Measurements from ENCODE around the gene KDELR3. TPM values are rescaled to one million over a fixed set of nuclear protein-coding genes. Genes with fewer than 3 reads are reported as not detected.
A peak's percentile ranks its signal among the peaks of the same experiment; 100 is the strongest.

The KDELR3 gene
- total RNA-seq, result under 1 TPM; 0.94 to 0.97 TPM

DNA sequence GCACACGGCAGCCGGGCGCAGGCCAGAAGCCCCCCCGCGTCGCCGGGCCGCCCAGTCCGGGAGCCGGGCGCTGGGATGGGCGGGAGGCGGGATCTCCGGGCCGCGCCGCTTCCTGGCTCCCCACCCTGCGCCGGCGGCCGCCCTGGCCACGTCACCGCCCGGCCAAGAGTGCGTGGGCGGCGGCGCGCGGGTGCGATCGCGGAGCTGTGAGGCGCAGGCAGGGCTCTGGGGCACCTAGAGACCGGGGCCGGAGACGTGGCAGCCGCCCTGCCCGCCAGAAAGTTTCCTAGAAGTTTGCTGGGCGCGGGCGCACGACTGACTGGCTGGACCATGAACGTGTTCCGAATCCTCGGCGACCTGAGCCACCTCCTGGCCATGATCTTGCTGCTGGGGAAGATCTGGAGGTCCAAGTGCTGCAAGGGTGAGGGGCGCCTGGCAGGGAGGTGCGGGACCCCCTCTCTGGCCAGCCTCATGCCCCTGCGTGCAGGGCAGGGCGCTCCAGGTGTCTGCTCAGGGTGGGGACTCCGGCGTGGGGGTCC, at the start of gene KDELR3:
TSS of gene KDELR3 (plus strand) at position 193 of the 539 bp plus-strand sequence. CDS start at position 331, 138 bp downstream.
- intact Hi-C loops (cut with micrococcal nuclease), result no loop called here
- H3K36me3 Mint-ChIP-seq, result no peaks in the 10 kb centered on the region
- peaks cover 8% of the 10 kb centered on the region for H3K4me1 Mint-ChIP-seq (ENCODE audit: low read depth)
- ChIA-PET CTCF (interaction anchor here (1.3 kb wide), 1 partner anchor 9 kb away, joined by 3 read pairs; no protein-coding TSS in a partner anchor), POLR2A (interaction anchor here (0.6 to 1.0 kb wide), 2 partner anchors 10 to 13 kb away, joined by 4 to 7 read pairs; no protein-coding TSS in a partner anchor)
- H3K9me3 Mint-ChIP-seq, result no peaks in the 10 kb centered on the region
- H3K27ac Mint-ChIP-seq, result no peak within 1 kb of the TSS
- H3K27me3 Mint-ChIP-seq, result peaks cover 26% of the 10 kb centered on the region
- peak within 1 kb of the TSS; percentile 62 for H3K4me3 Mint-ChIP-seq
- DNase-seq, result peak; percentile 77

DNA sequence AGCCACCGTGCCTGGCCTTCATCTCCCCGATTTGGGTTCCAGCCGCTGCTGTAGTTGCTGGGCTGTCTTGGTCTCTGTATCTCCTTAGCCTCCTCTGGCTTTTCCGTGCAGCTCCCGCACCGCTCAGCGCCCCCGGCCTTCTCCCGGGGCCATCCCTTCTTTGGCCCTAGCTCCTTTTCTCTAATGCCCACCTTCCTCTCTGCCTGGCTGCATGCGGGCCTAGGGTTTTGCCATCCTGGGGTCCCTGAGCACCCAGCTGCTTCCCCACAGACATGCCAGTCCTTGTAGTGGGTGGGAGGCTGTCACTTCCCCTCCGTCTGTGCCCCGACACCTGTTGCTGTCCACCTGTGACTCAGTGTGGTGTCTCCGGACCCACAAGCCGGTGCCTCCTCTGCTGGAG, 49.3 kb upstream of the KDELR3 start:
- Mint-ChIP-seq H3K27me3 (no peaks in the 10 kb centered on the region), H3K36me3 (no peaks in the 10 kb centered on the region), H3K4me1 (ENCODE audit: low read depth) (no peaks in the 10 kb centered on the region), H3K27ac (no peak overlapping the region), H3K4me3 (no peak overlapping the region), H3K9me3 (no peaks in the 10 kb centered on the region)
- ChIA-PET POLR2A (no interaction called here), CTCF (no interaction called here)
- no peak for DNase-seq
- intact Hi-C loops (cut with micrococcal nuclease), result no loop called here

DNA sequence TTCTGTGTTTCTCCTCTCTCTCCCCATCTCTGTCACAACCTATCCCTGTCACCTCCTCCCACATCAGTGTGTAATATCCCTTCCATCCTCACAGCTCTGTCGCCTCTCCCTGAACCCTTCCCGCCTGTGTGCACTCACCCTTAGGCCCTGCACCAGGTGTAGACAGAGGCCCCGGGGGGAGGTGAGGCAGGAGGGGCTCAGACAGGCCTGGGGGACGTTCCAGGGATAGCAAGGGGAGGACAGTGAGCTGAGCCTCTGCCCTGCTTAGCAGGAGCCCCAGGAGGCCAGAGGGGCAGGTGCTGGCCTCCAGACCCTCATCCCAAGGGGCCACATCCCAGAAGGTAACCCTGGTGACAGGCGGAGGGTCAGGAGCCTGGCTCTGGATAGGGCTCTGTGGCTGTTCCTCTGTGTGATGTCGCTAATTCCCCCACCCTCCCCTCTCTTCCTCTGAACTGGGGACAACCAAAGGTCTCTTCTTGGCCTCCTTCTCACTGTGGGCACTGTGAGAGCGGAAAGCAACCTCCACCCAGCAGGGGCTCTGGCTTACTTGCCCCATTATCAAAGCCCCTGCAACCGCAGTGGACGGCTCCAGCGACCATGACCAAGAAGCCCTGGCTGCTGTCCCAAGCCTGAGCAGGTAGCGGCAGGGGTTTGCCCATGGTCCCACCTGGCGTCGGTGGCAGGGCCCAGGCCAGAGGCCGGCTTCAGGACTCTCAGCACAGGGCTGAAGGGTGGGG, 48.6 kb upstream of the KDELR3 start:
- H3K27ac Mint-ChIP-seq, result no peak overlapping the region
- ChIA-PET POLR2A (no interaction called here), CTCF (no interaction called here)
- no peaks in the 10 kb centered on the region for H3K27me3 Mint-ChIP-seq
- intact Hi-C loops (cut with micrococcal nuclease), result no loop called here
- H3K4me3 Mint-ChIP-seq, result no peak overlapping the region
- H3K36me3 Mint-ChIP-seq, result no peaks in the 10 kb centered on the region
- H3K9me3 Mint-ChIP-seq, result no peaks in the 10 kb centered on the region
- H3K4me1 Mint-ChIP-seq (ENCODE audit: low read depth), result no peaks in the 10 kb centered on the region
- DNase-seq, result no peak

DNA sequence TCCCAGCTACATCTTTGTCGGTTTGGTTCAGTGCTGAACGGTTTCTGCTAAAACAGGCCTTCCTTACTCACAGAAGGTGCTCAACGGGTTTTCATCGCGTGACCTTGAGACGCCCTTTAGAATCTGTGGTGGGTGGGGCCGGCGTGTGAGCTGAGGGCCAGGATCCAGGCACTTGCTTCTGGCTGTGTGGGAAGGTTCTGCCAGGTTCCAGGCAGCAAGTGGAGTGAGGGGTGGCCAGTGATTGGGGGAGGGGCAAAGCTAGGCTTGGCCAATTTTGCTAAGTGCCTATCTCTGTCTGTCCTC, 48.1 kb upstream of the KDELR3 start:
- no peak overlapping the region for H3K27ac Mint-ChIP-seq
- H3K4me3 Mint-ChIP-seq, result no peak overlapping the region
- ChIA-PET POLR2A (no interaction called here), CTCF (no interaction called here)
- H3K9me3 Mint-ChIP-seq, result no peaks in the 10 kb centered on the region
- DNase-seq, result no peak
- no peaks in the 10 kb centered on the region for H3K27me3 Mint-ChIP-seq
- H3K36me3 Mint-ChIP-seq, result no peaks in the 10 kb centered on the region
- intact Hi-C loops (cut with micrococcal nuclease), result no loop called here
- H3K4me1 Mint-ChIP-seq (ENCODE audit: low read depth), result no peaks in the 10 kb centered on the region

DNA sequence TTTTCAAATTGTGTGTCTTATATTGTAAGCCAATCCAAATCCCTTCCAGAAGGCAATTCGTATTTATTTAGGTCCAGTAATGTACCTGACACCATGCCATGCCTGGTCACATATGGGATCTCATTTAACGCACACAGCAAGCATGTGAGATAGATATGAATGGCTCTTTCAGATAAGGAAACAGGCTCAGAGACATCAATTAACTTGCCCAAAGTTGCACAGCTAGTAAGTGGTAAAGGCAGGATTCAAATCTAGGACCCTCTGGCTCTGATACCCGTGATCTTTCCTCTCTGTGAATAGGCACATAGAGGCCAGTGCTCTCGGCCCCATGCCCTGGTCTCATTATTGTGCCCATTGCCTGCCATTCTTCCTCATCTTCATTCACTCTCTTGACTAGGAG, 47.2 kb upstream of the KDELR3 start:
- ChIA-PET CTCF (no interaction called here), POLR2A (no interaction called here)
- H3K4me1 Mint-ChIP-seq (ENCODE audit: low read depth), result no peaks in the 10 kb centered on the region
- H3K4me3 Mint-ChIP-seq, result no peak overlapping the region
- intact Hi-C loops (cut with micrococcal nuclease), result no loop called here
- no peaks in the 10 kb centered on the region for H3K27me3 Mint-ChIP-seq
- H3K36me3 Mint-ChIP-seq, result no peaks in the 10 kb centered on the region
- H3K9me3 Mint-ChIP-seq, result no peaks in the 10 kb centered on the region
- DNase-seq, result no peak
- no peak overlapping the region for H3K27ac Mint-ChIP-seq

DNA sequence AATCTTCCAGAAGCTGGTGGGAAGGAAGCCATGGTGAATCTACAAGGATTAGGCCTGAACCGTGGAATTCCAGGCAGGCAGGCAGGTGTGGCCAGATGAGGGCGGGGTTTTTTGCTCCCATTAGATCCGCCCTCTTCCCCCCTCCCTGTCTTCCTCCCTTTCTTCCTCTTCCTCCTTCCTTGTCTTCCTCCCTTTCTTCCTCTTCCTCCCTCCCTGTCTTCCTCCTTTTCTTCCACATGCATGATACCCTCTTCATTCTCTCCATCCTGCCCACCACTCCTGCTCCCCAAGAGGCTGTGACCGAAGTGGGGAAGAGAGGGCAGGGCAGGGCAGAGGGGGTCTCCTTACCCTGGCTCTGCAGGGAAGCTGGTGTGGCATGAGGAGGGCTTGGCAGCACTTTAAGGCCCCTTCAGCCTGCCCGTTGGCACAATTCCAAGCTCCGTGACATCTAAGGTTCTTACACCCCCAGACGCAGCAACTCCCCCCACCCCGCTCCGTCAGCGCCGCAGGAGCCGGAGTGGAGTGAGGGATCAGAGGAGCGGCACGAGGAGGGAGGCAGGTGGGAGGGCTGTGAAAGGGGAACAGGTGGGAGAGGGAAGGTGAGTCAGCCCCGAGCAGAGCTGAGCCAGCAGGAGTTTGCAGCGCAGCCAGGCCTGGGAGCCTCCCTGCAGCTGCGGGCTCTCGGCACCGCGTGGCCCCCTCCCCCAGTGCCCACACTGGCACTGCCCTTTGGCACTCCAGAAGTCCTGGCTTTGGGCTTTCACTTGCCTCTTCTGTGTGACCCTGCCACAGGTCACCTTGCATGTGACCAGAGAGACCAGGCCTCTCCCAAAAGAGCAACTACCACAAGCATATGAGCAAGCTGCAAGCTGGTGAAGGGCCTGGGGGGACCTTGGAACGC, 45.0 kb upstream of the KDELR3 start:
- Mint-ChIP-seq H3K27ac (no peak overlapping the region), H3K4me3 (no peak overlapping the region), H3K27me3 (no peaks in the 10 kb centered on the region), H3K36me3 (no peaks in the 10 kb centered on the region), H3K9me3 (no peaks in the 10 kb centered on the region), H3K4me1 (ENCODE audit: low read depth) (no peaks in the 10 kb centered on the region)
- intact Hi-C loops (cut with micrococcal nuclease), result no loop called here
- no peak for DNase-seq
- CTCF ChIA-PET, result interaction anchor here (0.7 kb wide), 1 partner anchor 89 kb away, joined by 3 read pairs; no protein-coding TSS in a partner anchor
- POLR2A ChIA-PET, result interaction anchor here (0.6 kb wide), 1 partner anchor 101 kb away, joined by 3 read pairs; no protein-coding TSS in a partner anchor

DNA sequence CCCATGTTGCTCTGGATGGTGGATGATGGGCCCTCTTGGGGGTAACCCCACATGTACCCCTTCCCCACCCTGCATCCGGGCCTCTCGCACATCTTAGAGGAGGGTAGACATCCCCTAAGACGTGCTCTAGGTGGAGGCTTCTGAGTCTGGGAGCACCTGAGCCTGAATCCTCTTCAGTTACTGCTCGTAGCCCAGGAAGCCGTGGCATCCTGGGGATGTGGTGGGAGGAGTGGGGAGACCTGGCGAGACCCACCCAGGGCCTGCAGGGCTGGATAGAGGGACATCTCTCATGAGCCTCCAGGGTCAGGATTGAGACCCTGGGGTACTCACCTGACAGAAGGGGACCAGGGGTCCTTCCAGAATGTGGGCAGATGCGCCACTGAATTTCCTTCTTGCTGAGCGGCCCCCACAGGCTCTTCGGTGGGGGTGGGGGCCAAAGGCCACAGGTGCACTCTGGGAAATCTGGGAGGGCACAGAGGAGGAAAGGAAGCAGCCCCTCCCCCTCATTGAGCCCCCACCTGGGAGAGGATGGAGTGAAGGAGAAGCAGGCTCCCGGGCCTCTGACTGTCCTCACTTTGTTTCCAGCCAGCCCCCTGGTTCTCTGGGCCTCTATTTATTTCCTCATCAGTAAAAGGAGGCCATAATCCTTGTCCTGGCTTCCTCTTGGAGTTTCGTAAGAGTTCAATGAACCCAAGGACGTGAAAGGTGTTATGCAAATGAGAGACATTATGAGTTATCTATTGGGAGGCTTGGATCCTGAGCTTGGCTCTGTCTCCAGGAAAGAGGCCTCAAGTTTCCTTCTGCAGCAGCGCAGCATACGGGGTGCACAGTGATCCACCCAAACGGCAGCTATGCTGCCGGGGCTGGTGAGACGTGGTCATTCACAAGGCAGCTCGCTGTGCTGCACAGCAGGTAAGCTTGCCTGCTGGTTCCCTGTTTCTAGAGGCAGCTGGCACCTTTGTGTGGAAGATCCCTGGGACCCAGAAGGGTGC, 44.1 kb upstream of the KDELR3 start:
- H3K27me3 Mint-ChIP-seq, result no peaks in the 10 kb centered on the region
- ChIA-PET POLR2A (no interaction called here), CTCF (no interaction called here)
- H3K36me3 Mint-ChIP-seq, result no peaks in the 10 kb centered on the region
- no peak overlapping the region for H3K4me3 Mint-ChIP-seq
- no peak overlapping the region for H3K27ac Mint-ChIP-seq
- intact Hi-C loops (cut with micrococcal nuclease), result no loop called here
- H3K4me1 Mint-ChIP-seq (ENCODE audit: low read depth), result no peaks in the 10 kb centered on the region
- no peak for DNase-seq
- H3K9me3 Mint-ChIP-seq, result no peaks in the 10 kb centered on the region

DNA sequence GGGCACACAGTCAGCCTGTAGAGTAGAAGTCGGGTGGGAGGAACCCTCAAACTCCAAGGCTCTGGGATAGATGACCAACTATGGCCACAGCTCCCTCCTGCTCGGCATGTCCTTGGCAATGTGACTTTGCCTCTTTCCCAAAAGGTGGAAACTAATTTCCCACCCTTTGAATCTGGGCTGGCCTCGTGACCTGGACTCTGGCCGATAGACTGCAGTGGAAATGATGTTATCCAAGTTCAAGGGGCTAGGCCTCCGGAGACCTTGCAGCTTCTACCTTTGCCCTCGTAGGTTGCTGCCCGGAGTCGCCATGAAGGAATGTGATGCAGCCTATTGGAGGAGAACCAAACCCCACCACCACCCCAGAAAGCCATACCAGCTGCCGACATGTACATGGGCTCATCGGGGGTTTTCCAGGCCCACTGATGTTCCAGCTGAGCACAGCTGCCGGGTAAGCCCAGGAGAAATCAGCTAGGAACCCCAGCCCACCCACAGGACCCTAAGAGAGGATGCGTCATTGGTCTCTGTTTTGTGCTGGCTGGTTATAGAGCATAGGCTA, 43.3 kb upstream of the KDELR3 start:
- DNase-seq, result no peak
- no peaks in the 10 kb centered on the region for H3K4me1 Mint-ChIP-seq (ENCODE audit: low read depth)
- H3K27ac Mint-ChIP-seq, result no peak overlapping the region
- H3K9me3 Mint-ChIP-seq, result no peaks in the 10 kb centered on the region
- CTCF ChIA-PET, result no interaction called here
- POLR2A ChIA-PET, result no interaction called here
- intact Hi-C loops (cut with micrococcal nuclease), result no loop called here
- H3K36me3 Mint-ChIP-seq, result no peaks in the 10 kb centered on the region
- no peak overlapping the region for H3K4me3 Mint-ChIP-seq
- H3K27me3 Mint-ChIP-seq, result no peaks in the 10 kb centered on the region

DNA sequence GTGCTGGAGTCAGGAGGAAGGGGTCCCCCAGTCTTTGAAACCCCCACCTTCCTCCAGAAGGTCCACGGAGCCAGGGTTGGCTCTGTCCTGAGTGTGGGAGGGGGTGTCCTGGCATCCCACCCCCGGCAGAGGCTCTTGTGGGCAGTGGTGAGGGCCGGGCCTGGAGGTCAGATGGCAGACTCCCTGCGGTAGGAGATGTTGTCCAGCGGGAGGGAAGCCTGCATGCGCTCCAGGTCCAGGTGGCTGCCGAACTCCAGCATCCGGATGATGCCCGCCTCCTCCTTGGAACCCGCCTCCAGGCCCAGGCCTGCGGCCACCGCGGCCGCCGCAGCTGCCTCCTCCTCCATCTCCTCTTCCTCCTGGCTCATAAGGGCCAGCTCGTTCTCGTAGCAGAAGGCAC, 41.3 kb upstream of the KDELR3 start:
- intact Hi-C loops (cut with micrococcal nuclease), result no loop called here
- no peaks in the 10 kb centered on the region for H3K27me3 Mint-ChIP-seq
- no peak for DNase-seq
- H3K4me1 Mint-ChIP-seq (ENCODE audit: low read depth), result no peaks in the 10 kb centered on the region
- H3K36me3 Mint-ChIP-seq, result no peaks in the 10 kb centered on the region
- H3K27ac Mint-ChIP-seq, result no peak overlapping the region
- POLR2A ChIA-PET, result no interaction called here
- no peak overlapping the region for H3K4me3 Mint-ChIP-seq
- CTCF ChIA-PET, result interaction anchor here (1.3 kb wide), 1 partner anchor 14 kb away, joined by 4 read pairs; no protein-coding TSS in a partner anchor
- H3K9me3 Mint-ChIP-seq, result no peaks in the 10 kb centered on the region

DNA sequence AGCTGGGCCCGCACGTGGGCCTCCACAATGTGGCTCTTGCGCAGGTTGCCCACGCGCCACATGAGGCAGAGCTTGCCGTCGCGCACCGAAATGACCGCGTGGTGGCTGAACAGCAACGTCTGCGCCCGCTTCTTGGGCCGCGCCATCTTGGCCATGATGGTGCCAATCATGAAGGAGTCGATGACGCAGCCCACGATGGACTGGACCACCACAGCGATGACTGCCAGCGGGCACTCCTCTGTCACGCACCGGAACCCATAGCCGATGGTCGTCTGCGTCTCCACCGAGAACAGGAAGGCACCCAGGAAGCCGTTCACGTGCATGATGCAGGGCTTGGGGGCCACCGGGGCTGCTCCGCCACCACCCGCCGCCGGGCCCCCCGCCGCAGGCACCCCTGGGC, 40.4 kb upstream of the KDELR3 start:
- intact Hi-C loops (cut with micrococcal nuclease), result no loop called here
- H3K27me3 Mint-ChIP-seq, result no peaks in the 10 kb centered on the region
- H3K4me3 Mint-ChIP-seq, result no peak overlapping the region
- H3K27ac Mint-ChIP-seq, result no peak overlapping the region
- ChIA-PET POLR2A (no interaction called here), CTCF (interaction anchor here (1.3 kb wide), 1 partner anchor 15 kb away, joined by 4 read pairs; no protein-coding TSS in a partner anchor)
- H3K4me1 Mint-ChIP-seq (ENCODE audit: low read depth), result no peaks in the 10 kb centered on the region
- H3K9me3 Mint-ChIP-seq, result no peaks in the 10 kb centered on the region
- no peak for DNase-seq
- no peaks in the 10 kb centered on the region for H3K36me3 Mint-ChIP-seq

DNA sequence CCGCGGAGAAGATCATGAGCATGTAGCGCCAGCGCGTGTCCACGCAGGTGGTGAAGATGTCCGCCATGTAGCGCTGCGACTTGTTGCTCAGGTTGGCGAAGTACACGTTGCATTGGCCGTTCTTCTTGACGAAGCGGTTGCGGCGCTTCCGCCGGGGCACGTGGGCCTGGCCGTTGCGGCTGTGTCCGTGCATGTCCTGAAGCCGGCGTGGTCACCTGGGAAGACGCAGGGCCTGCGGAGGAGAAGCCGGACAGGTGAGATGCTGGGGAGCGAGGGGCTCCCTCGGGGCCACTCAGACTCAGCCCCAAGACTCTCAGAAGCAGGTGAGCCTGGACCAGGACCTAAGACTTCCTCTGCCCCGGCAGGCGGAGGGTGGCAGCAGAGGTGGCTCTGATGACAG, 40.0 kb upstream of the KDELR3 start:
- Mint-ChIP-seq H3K4me3 (no peak overlapping the region), H3K27ac (no peak overlapping the region), H3K4me1 (ENCODE audit: low read depth) (no peaks in the 10 kb centered on the region), H3K36me3 (no peaks in the 10 kb centered on the region), H3K9me3 (no peaks in the 10 kb centered on the region), H3K27me3 (no peaks in the 10 kb centered on the region)
- DNase-seq, result no peak
- ChIA-PET POLR2A (no interaction called here), CTCF (no interaction called here)
- intact Hi-C loops (cut with micrococcal nuclease), result no loop called here
